Endothelial cell of umbilical vein (primary cell): ENCODE measurements around the gene RENBP. TPM values are rescaled to one million over a fixed set of nuclear protein-coding genes. Genes with fewer than 3 reads are reported as not detected.

Experiments
- BruUV-seq: library from RNA; stranded (reverse); fragments of 400-500 nt; replicated peaks from 2 replicates; lab custom pipeline; 2021; lab: Mats Ljungman, UMichigan
- CTCF ChIA-PET: fragments of 300-600, 350-600 bp; sonication (Branson Sonifier 250); formaldehyde crosslinking; loops from one replicate; lab custom pipeline; 2021; ENCODE audit warnings: antibody characterized with exemption, inconsistent platforms; lab: Charles Lee
- POLR2A ChIA-PET: fragments of 300-600, 350-600 bp; sonication (Branson Sonifier 250); formaldehyde crosslinking; loops from one replicate; lab custom pipeline; 2021; ENCODE audit warnings: antibody characterized with exemption, inconsistent platforms; lab: Charles Lee
- DNase-seq: peaks from one replicate; pipeline ENCODE4 v3.0.0-alpha.2; 2011; ENCODE audit warnings: low read depth, low spot score
- FAIRE-seq: peaks from 2 replicates; lab custom pipeline; 2011; peaks lifted over from hg19 to GRCh38; lab: Jason Lieb, UNC
- H2AFZ ChIP-seq: 2 replicates; pipeline ENCODE4 v1.6.0; 2012; ENCODE audit warnings: low read depth, low read length, control low read depth, inconsistent platforms
- H3K27ac ChIP-seq: 2 replicates; pipeline ENCODE4 v1.5.1; 2011; ENCODE audit warnings: low read depth, mild to moderate bottlenecking, control low read depth, low read length, moderate library complexity; ENCODE audit not compliant: insufficient read depth
- H3K27me3 ChIP-seq, 2 experiments: 2 replicates each; pipeline versions ENCODE4 v1.6.0 to v1.6.1; 2011; ENCODE audit warnings: low read length in 2 of 2, mixed read lengths in 1 of 2; ENCODE audit not compliant: control insufficient read depth in 2 of 2, insufficient read depth in 2 of 2
- H3K36me3 ChIP-seq, 2 experiments: 2 replicates in 1 of 2; 3 replicates in 1 of 2; pipeline ENCODE4 v1.5.1; 2011; ENCODE audit warnings: low read length in 2 of 2, mild to moderate bottlenecking in 1 of 2, moderate library complexity in 1 of 2; ENCODE audit not compliant: control insufficient read depth in 2 of 2, insufficient read depth in 2 of 2; ENCODE audit errors: extremely low read depth in 1 of 2
- H3K4me1 ChIP-seq: 3 replicates; pipeline ENCODE4 v1.5.1; 2011; ENCODE audit warnings: mild to moderate bottlenecking, low read length; ENCODE audit not compliant: control insufficient read depth, insufficient read depth; ENCODE audit errors: extremely low read depth
- H3K4me2 ChIP-seq: 2 replicates; pipeline ENCODE4 v1.6.1; 2011; ENCODE audit warnings: low read length, control low read depth, mixed read lengths; ENCODE audit not compliant: insufficient read depth
- H3K4me3 ChIP-seq, 3 experiments: fragments of 200-600 bp in 1 of 3; sonication (generic), shearing (Covaris generic) in 1 of 3; replicated peaks in 1 of 3; 2 replicates each; pipeline ENCODE4 v1.5.1; 2011 to 2016; ENCODE audit warnings: control low read depth in 3 of 3, low read length in 3 of 3, mild to moderate bottlenecking in 2 of 3, inconsistent platforms in 1 of 3, low read depth in 1 of 3, moderate library complexity in 1 of 3; ENCODE audit not compliant: insufficient read depth in 1 of 3
- H3K79me2 ChIP-seq: 2 replicates; pipeline ENCODE4 v1.6.0; 2012; ENCODE audit warnings: low read length, inconsistent platforms; ENCODE audit not compliant: control insufficient read depth, insufficient read depth
- H3K9ac ChIP-seq: replicated peaks from 2 replicates; pipeline ENCODE3; 2011; ENCODE audit warnings: low read length, control low read depth; ENCODE audit not compliant: insufficient read depth; ENCODE audit errors: extremely low read depth
- H3K9me1 ChIP-seq: replicated peaks from 3 replicates; pipeline ENCODE4 v1.6.0; 2011; ENCODE audit warnings: mild to moderate bottlenecking, low read length; ENCODE audit not compliant: control insufficient read depth, insufficient read depth; ENCODE audit errors: extremely low read depth
- H3K9me3 ChIP-seq: replicated peaks from 2 replicates; pipeline ENCODE4 v1.5.1; 2012; ENCODE audit warnings: low read length, inconsistent platforms; ENCODE audit not compliant: control insufficient read depth, insufficient read depth
- H4K20me1 ChIP-seq: replicated peaks from 2 replicates; pipeline ENCODE3; 2011; ENCODE audit warnings: mild to moderate bottlenecking, low read length; ENCODE audit not compliant: control insufficient read depth, insufficient read depth; ENCODE audit errors: extremely low read depth
- EZH2 ChIP-seq: IDR thresholded peaks from 2 replicates; pipeline ENCODE4 v1.6.1; 2012; ENCODE audit warnings: borderline replicate concordance, low read depth, mild to moderate bottlenecking, moderate library complexity, low read length, inconsistent platforms; ENCODE audit not compliant: severe bottlenecking
- FOS ChIP-seq: IDR thresholded peaks from 2 replicates; pipeline ENCODE4 v1.6.1; 2011; ENCODE audit warnings: mild to moderate bottlenecking, low read length, moderate library complexity, borderline replicate concordance; ENCODE audit not compliant: insufficient read depth
- GATA2 ChIP-seq: IDR thresholded peaks from 2 replicates; pipeline ENCODE4 v1.7.0; 2011; ENCODE audit warnings: low read depth, mild to moderate bottlenecking, moderate library complexity, mixed read lengths, low read length; ENCODE audit not compliant: insufficient read length, insufficient read depth
- MYC ChIP-seq: IDR thresholded peaks from one replicate; pipeline ENCODE4 v1.6.1; 2011; ENCODE audit warnings: mild to moderate bottlenecking, low read depth, low read length
- POLR2A ChIP-seq: IDR thresholded peaks from 2 replicates; pipeline ENCODE4 v1.6.1; 2012; ENCODE audit warnings: low read depth, mild to moderate bottlenecking, control low read depth, low read length
- POLR2AphosphoS5 ChIP-seq: IDR thresholded peaks from 2 replicates; pipeline ENCODE4 v1.6.1; 2012; ENCODE audit warnings: low read depth, mild to moderate bottlenecking, control low read depth, low read length, moderate library complexity; ENCODE audit not compliant: insufficient read depth
- dilution Hi-C: fragments of 300-500 bp; cut with MboI; formaldehyde crosslinking; loops from one replicate; pipeline ENCODE4 v1.15.0; 2019; ENCODE audit warnings: low sequenced_read_pairs; ENCODE audit not compliant: extremely low pct_ligation_motif_present
- intact Hi-C: fragments of 100-400 bp; cut with micrococcal nuclease; formaldehyde crosslinking; loops from one replicate; pipeline ENCODE4 v1.10.0; 2022
- polyA plus RNA-seq, 4 experiments: library from polyadenylated mRNA; depleted of rRNA in 3 of 4; stranded (reverse) in 3 of 4; unstranded in 1 of 4; fragments of >200 nt; gene quantifications; 2 replicates each; pipeline versions ENCODE4 v1.2.1 to v1.2.3, GENCODE V29; 2011 to 2012; ENCODE audit warnings: missing spikeins in 1 of 4
- total RNA-seq: library from RNA; stranded (reverse); gene quantifications from 2 replicates; pipeline ENCODE4 v1.2.3, GENCODE V29; 2021
- TF ChIP-seq, protein P1 (sequence below), 2 donors: IDR thresholded peaks; 1 replicate in 1 of 2; 2 replicates in 1 of 2; pipeline ENCODE4 v1.5.1; 2011; ENCODE audit warnings: low read length in 2 of 2, mild to moderate bottlenecking in 2 of 2, moderate library complexity in 2 of 2, control low read depth in 1 of 2, inconsistent platforms in 1 of 2, low read depth in 1 of 2; ENCODE audit not compliant: insufficient read depth in 1 of 2; ENCODE audit errors: extremely low read depth in 1 of 2

Gene RENBP
- total and polyA plus RNA-seq, 2 donors (not counting 3 experiments of a cell fraction or from before 2014, with no cell fraction given), result 8.0 to 16.0 TPM

DNA sequence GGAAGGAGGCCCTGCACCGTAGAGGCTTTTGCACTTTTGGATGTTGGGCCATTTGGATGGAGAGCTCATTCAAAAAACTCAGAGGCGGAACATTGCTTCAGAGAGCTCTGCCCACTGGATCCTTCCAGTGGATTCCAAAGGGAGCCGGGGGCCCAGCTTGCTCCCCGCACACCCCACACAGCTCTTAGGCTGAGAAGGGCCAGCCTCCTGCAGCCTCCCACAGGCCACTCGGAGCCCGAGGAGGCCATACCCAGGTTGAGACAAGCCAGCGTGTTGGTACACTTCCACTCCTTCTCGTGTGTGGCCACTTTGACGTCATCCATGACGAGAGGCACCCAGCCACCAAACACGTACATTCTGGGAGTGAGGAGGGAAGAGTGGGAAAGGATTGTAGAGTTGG is 16.8 kb upstream of the RENBP start:
- Histone ChIP-seq H3K9me3 (no peaks in the 10 kb centered on the region), H3K4me1 (no peaks in the 10 kb centered on the region), H3K4me2 (no peak overlapping the region), H3K9ac (no peak overlapping the region), H3K27ac (no peak overlapping the region), H3K79me2 (peaks cover 35% of the 10 kb centered on the region), H3K36me3 (peaks cover 9 to 52% of the 10 kb centered on the region in 2 experiments), H4K20me1 (no peaks in the 10 kb centered on the region), H3K4me3 (no peak overlapping the region), H3K27me3 (no peaks in the 10 kb centered on the region), H3K9me1 (no peaks in the 10 kb centered on the region), H2AFZ (no peak overlapping the region)
- ChIA-PET CTCF (interaction anchor here (0.7 kb wide), 1 partner anchor 14 kb away, joined by 3 read pairs; no protein-coding TSS in a partner anchor), POLR2A (no interaction called here)
- dilution Hi-C loops (no loop called here), intact Hi-C loops (no loop called here)
- no peak for DNase-seq
- BruUV-seq, result no TSS peak
- no peak for FAIRE-seq
- no peak for TF ChIP-seq GATA2
- TF ChIP-seq POLR2AphosphoS5, result no peak
- no peak for TF ChIP-seq POLR2A
- no peak for TF ChIP-seq FOS

DNA sequence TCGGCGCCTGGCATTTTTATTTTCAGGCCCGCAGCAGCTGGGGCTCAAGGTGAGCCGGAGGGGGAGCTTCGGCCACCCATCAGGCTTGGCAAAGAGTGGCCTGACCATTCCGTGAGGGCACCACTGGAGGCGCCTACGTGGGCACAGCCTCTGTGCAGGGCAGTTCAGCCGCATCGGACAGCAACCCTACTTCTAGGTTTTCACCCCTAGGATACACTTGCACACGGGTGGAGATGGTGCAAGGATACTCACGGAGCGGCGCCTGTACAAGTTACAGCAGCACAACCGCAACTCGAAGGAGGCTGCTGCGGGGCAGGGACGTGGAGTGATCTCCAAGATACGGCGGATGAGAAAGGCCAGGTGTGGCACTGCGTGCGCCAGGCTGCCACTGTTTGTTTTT is 16.3 kb upstream of the RENBP start:
- Histone ChIP-seq H3K4me2 (no peak overlapping the region), H3K79me2 (peaks cover 30% of the 10 kb centered on the region), H3K36me3 (peaks cover 11 to 57% of the 10 kb centered on the region in 2 experiments), H3K27ac (no peak overlapping the region), H3K9ac (no peak overlapping the region), H3K4me3 (no peak overlapping the region), H2AFZ (no peak overlapping the region), H3K4me1 (no peaks in the 10 kb centered on the region), H4K20me1 (no peaks in the 10 kb centered on the region), H3K27me3 (no peaks in the 10 kb centered on the region), H3K9me1 (no peaks in the 10 kb centered on the region), H3K9me3 (no peaks in the 10 kb centered on the region)
- dilution Hi-C loops, result no loop called here
- DNase-seq (no peak), FAIRE-seq (no peak)
- POLR2A ChIA-PET, result no interaction called here
- CTCF ChIA-PET, result no interaction called here
- TF ChIP-seq FOS (no peak), EZH2 (no peak), MYC (no peak)
- TF ChIP-seq, protein P1, sequence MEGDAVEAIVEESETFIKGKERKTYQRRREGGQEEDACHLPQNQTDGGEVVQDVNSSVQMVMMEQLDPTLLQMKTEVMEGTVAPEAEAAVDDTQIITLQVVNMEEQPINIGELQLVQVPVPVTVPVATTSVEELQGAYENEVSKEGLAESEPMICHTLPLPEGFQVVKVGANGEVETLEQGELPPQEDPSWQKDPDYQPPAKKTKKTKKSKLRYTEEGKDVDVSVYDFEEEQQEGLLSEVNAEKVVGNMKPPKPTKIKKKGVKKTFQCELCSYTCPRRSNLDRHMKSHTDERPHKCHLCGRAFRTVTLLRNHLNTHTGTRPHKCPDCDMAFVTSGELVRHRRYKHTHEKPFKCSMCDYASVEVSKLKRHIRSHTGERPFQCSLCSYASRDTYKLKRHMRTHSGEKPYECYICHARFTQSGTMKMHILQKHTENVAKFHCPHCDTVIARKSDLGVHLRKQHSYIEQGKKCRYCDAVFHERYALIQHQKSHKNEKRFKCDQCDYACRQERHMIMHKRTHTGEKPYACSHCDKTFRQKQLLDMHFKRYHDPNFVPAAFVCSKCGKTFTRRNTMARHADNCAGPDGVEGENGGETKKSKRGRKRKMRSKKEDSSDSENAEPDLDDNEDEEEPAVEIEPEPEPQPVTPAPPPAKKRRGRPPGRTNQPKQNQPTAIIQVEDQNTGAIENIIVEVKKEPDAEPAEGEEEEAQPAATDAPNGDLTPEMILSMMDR (IDR thresholded peaks at IDR 0.05; ENCODE audit: extremely low read depth in 1 of 2, insufficient read depth in 1 of 2, low read depth in 1 of 2, low read length in 2 of 2), result no peak
- intact Hi-C loops, result no loop called here
- BruUV-seq, result no TSS peak
